Neural cell (in vitro differentiated cells): ENCODE data around the gene MAML2. TPM values are rescaled to one million over a fixed set of nuclear protein-coding genes. Genes with fewer than 3 reads are reported as not detected.

Experiments used
- H2AFZ ChIP-seq: fragments of 200-600, 300-800 bp; sonication (generic), shearing (Covaris generic); 2 replicates; pipeline ENCODE4 v1.6.0; 2014; ENCODE audit warnings: low read depth, mild to moderate bottlenecking, antibody characterized with exemption, low read length, moderate library complexity
- H3F3A ChIP-seq: fragments of 200-600 bp; shearing (Covaris generic); 2 replicates; pipeline ENCODE4 v1.6.1; 2016; ENCODE audit warnings: mild to moderate bottlenecking, moderate library complexity, mixed read lengths, antibody characterized with exemption, low read length; ENCODE audit not compliant: insufficient read depth, poor library complexity, severe bottlenecking
- H3K27ac ChIP-seq: fragments of 200-600, 300-800 bp; sonication (generic), shearing (Covaris generic); 2 replicates; pipeline ENCODE4 v1.5.1; 2014; ENCODE audit warnings: mild to moderate bottlenecking, low read length, moderate library complexity
- H3K27me3 ChIP-seq: fragments of 300-800, 200-600 bp; sonication (generic), shearing (Covaris generic); 2 replicates; pipeline ENCODE4 v1.6.0; 2014; ENCODE audit warnings: mild to moderate bottlenecking, low read depth, low read length, moderate library complexity; ENCODE audit not compliant: insufficient read depth
- H3K36me3 ChIP-seq: fragments of 300-800, 200-600 bp; sonication (generic), shearing (Covaris generic); 2 replicates; pipeline ENCODE4 v1.5.1; 2014; ENCODE audit warnings: mild to moderate bottlenecking, antibody characterized with exemption, low read length, moderate library complexity; ENCODE audit not compliant: insufficient read depth
- H3K4me2 ChIP-seq: fragments of 300-800, 200-600 bp; sonication (generic), shearing (Covaris generic); 2 replicates; pipeline ENCODE4 v1.6.0; 2014; ENCODE audit warnings: mild to moderate bottlenecking, low read length
- H3K4me3 ChIP-seq: fragments of 300-800, 200-600 bp; sonication (generic), shearing (Covaris generic); 2 replicates; pipeline ENCODE4 v1.5.1; 2014; ENCODE audit warnings: mild to moderate bottlenecking, low read length, moderate library complexity
- H3K79me2 ChIP-seq: fragments of 200-600 bp; shearing (Covaris generic); replicated peaks from 2 replicates; pipeline ENCODE4 v1.6.0; 2014; ENCODE audit warnings: mild to moderate bottlenecking, low read length, moderate library complexity; ENCODE audit not compliant: insufficient read depth
- H3K9ac ChIP-seq: fragments of 300-800, 200-600 bp; sonication (generic), shearing (Covaris generic); 2 replicates; pipeline ENCODE4 v1.6.1; 2016; ENCODE audit warnings: mild to moderate bottlenecking, low read length, mixed read lengths
- H3K9me2 ChIP-seq: fragments of 200-600 bp; shearing (Covaris generic); 2 replicates; pipeline ENCODE4 v1.6.1; 2016; ENCODE audit warnings: mild to moderate bottlenecking, low read length, mixed read lengths; ENCODE audit not compliant: insufficient read depth
- H3K9me3 ChIP-seq: fragments of 200-600, 300-800 bp; sonication (generic), shearing (Covaris generic); 2 replicates; pipeline ENCODE4 v1.6.1; 2016; ENCODE audit warnings: mild to moderate bottlenecking, mixed run types, low read length, moderate library complexity, mixed read lengths
- H4K20me1 ChIP-seq: fragments of 200-600 bp; shearing (Covaris generic); 2 replicates; pipeline ENCODE4 v1.6.1; 2016; ENCODE audit warnings: mild to moderate bottlenecking, mixed run types; ENCODE audit not compliant: insufficient read depth
- EP300 ChIP-seq: fragments of 450-650 bp; conservative IDR thresholded peaks from 2 replicates; pipeline ENCODE4 v1.6.1; 2014; ENCODE audit warnings: antibody characterized with exemption, mild to moderate bottlenecking, moderate library complexity; ENCODE audit not compliant: poor library complexity, severe bottlenecking
- MXI1 ChIP-seq: fragments of 450-650 bp; conservative IDR thresholded peaks from 2 replicates; pipeline ENCODE4 v1.6.1; 2014; ENCODE audit warnings: antibody characterized with exemption, mild to moderate bottlenecking; ENCODE audit not compliant: poor library complexity, severe bottlenecking
- POLR2AphosphoS5 ChIP-seq: IDR thresholded peaks from 2 replicates; pipeline ENCODE4 v1.6.1; 2012
- SMC3 ChIP-seq: fragments of 450-650 bp; conservative IDR thresholded peaks from 2 replicates; pipeline ENCODE4 v1.6.1; 2014; ENCODE audit warnings: antibody characterized with exemption, mild to moderate bottlenecking, moderate library complexity; ENCODE audit not compliant: poor library complexity
- polyA plus RNA-seq: library from polyadenylated mRNA; depleted of rRNA; stranded (reverse); fragments of >200 nt; gene quantifications from 2 replicates; pipeline ENCODE4 v1.2.3, GENCODE V29; 2014
- TF ChIP-seq, protein P1 (sequence below): IDR thresholded peaks from 2 replicates; pipeline ENCODE4 v1.6.1; 2012; ENCODE audit warnings: borderline replicate concordance
- TF ChIP-seq, protein P2 (sequence below): fragments of 450-650 bp; IDR thresholded peaks from 2 replicates; pipeline ENCODE4 v1.5.1; 2014; ENCODE audit warnings: antibody characterized with exemption, mild to moderate bottlenecking, moderate library complexity; ENCODE audit not compliant: poor library complexity, severe bottlenecking

Gene MAML2
- polyA plus RNA-seq, 1 donor from 2014 or later: 3.6 TPM

DNA sequence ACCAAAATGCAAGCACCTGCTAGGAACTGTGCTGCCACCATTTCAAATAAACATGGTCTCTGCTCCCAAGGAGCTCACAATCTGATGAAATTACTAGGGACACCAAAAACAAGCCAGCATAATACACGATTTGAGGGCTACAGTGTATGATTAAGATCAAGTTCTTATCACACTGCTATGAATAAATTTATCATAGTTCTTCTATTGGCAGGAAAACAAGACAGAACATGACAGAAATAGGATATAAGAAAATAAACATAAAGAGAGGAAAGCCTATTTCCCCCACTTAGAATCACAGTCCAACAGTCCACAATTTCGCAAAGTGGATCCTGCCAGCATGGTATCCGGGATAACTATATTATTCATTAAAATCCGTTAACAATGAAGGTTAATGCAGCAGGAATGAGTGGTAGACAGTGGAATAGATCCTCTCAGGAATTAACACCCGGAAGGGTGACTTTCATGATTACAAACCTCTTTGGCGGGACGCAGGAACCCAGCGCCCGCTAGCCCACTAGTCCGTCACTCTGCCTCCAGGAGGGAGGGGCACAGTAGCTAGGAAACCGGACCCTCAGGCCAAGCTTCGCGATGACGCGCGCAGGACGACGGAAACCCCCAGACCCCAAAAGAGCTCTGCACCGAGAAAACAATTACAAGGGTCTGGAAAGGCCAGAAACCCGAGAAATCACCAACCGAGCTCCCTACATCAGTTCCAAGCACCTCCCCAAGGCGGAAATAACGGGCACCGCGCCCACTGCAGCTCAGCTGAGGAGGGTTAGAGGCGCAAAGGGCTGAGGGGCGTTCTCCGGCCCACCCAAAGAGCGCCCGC is 46.1 kb upstream of the MAML2 start:
- no peaks in the 10 kb centered on the region for H3K36me3 ChIP-seq
- no peaks in the 10 kb centered on the region for H3K9me2 ChIP-seq
- no peaks in the 10 kb centered on the region for H4K20me1 ChIP-seq
- H3K4me2 ChIP-seq: peak overlapping the region; percentile 95
- H3K4me3 ChIP-seq: peak overlapping the region; percentile 84
- peak overlapping the region; percentile 70 for H2AFZ ChIP-seq
- peaks cover 34% of the 10 kb centered on the region for H3K79me2 ChIP-seq
- H3K9me3 ChIP-seq: no peaks in the 10 kb centered on the region
- peak overlapping the region; percentile 91 for H3K9ac ChIP-seq
- peak overlapping the region; percentile 87 for H3K27ac ChIP-seq
- no peaks in the 10 kb centered on the region for H3F3A ChIP-seq
- TF ChIP-seq, protein P1, sequence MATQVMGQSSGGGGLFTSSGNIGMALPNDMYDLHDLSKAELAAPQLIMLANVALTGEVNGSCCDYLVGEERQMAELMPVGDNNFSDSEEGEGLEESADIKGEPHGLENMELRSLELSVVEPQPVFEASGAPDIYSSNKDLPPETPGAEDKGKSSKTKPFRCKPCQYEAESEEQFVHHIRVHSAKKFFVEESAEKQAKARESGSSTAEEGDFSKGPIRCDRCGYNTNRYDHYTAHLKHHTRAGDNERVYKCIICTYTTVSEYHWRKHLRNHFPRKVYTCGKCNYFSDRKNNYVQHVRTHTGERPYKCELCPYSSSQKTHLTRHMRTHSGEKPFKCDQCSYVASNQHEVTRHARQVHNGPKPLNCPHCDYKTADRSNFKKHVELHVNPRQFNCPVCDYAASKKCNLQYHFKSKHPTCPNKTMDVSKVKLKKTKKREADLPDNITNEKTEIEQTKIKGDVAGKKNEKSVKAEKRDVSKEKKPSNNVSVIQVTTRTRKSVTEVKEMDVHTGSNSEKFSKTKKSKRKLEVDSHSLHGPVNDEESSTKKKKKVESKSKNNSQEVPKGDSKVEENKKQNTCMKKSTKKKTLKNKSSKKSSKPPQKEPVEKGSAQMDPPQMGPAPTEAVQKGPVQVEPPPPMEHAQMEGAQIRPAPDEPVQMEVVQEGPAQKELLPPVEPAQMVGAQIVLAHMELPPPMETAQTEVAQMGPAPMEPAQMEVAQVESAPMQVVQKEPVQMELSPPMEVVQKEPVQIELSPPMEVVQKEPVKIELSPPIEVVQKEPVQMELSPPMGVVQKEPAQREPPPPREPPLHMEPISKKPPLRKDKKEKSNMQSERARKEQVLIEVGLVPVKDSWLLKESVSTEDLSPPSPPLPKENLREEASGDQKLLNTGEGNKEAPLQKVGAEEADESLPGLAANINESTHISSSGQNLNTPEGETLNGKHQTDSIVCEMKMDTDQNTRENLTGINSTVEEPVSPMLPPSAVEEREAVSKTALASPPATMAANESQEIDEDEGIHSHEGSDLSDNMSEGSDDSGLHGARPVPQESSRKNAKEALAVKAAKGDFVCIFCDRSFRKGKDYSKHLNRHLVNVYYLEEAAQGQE: no peak
- TF ChIP-seq, protein P2, sequence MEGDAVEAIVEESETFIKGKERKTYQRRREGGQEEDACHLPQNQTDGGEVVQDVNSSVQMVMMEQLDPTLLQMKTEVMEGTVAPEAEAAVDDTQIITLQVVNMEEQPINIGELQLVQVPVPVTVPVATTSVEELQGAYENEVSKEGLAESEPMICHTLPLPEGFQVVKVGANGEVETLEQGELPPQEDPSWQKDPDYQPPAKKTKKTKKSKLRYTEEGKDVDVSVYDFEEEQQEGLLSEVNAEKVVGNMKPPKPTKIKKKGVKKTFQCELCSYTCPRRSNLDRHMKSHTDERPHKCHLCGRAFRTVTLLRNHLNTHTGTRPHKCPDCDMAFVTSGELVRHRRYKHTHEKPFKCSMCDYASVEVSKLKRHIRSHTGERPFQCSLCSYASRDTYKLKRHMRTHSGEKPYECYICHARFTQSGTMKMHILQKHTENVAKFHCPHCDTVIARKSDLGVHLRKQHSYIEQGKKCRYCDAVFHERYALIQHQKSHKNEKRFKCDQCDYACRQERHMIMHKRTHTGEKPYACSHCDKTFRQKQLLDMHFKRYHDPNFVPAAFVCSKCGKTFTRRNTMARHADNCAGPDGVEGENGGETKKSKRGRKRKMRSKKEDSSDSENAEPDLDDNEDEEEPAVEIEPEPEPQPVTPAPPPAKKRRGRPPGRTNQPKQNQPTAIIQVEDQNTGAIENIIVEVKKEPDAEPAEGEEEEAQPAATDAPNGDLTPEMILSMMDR: no peak
- no peak for TF ChIP-seq POLR2AphosphoS5
- no peak for TF ChIP-seq SMC3
- TF ChIP-seq MXI1: no peak
- no peaks in the 10 kb centered on the region for H3K27me3 ChIP-seq

DNA sequence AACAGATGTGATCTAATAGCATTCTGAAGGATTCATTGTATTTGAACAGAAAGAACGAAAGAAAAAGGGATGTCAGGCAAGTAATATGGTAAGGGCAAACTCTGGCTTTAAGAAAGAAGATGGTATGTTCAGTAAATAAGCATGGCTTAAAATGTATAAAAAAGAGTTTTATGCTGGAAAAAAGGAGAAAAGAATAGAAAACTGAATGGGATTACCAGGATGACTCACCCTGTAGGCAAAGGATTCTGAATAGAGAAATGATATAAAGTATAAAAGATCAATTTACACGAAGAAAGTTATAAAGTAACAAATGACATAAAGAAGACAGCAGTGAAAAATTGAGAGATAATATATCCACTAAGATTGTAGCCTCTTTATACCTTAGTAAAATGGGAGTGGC is 42.2 kb upstream of the MAML2 start:
- TF ChIP-seq, protein P2: no peak
- TF ChIP-seq, protein P1: no peak
- TF ChIP-seq EP300: no peak
- no peak for TF ChIP-seq MXI1
- Histone ChIP-seq H3K4me3 (no peak overlapping the region), H3K9me3 (no peaks in the 10 kb centered on the region), H3K27me3 (no peaks in the 10 kb centered on the region), H3K9ac (no peak overlapping the region), H3K4me2 (no peak overlapping the region), H3K27ac (no peak overlapping the region), H4K20me1 (no peaks in the 10 kb centered on the region), H3F3A (no peaks in the 10 kb centered on the region), H2AFZ (no peak overlapping the region), H3K9me2 (no peaks in the 10 kb centered on the region), H3K36me3 (peaks cover 7% of the 10 kb centered on the region), H3K79me2 (peaks cover 34% of the 10 kb centered on the region)
